DMS 273 (cell line): ENCODE data around the gene TMEM178A.
"Not testable (repeated sequence)": the region's sequence is repeated elsewhere in the genome, so short reads cannot be mapped to it uniquely, and the experiment has no call there.

Source experiments
- DNase-seq: peaks from one replicate; lab custom pipeline; 2025; ENCODE audit not compliant: unreplicated experiment; lab: John Stamatoyannopoulos, UW

TMEM178A gene

DNA sequence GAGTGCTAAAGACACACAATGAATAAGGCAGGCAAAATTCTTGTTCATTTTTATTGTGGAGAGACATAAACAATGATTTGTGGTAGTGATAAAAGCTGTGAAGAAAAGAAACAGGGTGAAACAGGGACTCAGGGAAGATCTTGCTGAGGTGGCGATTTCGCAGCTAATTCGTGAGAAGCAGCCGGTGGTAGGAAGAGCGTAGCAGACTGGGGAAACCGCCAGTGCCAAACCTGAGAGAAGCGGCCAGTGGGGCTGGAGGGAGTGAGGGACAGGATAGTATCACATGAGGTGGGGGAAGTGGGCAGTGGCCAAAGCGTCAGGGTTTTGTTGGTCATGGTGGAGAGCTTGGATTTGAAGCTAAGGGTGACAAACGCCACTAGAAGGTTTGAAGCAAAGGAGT, 42.3 kb downstream of the TMEM178A start:
- DNase-seq: no peak

DNA sequence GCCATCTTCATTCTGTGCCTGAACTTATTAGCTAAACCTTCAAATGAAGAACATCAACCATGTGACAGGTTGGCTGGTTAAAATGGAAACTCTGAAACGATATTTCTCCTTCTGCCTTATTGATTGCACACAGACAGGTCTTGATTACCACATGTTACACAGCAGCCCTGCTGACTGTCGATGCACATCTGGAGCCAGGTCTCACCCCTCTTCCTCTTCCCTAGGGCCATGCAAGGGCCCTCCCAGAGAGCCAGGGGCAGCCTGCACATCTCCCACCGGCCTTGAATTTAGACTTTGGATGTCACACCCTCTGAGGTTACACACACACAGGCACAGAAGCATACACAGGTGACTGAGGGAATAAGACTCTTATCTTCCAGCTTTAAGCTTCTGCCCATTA, 45.1 kb downstream of the TMEM178A start:
- DNase-seq: no peak

DNA sequence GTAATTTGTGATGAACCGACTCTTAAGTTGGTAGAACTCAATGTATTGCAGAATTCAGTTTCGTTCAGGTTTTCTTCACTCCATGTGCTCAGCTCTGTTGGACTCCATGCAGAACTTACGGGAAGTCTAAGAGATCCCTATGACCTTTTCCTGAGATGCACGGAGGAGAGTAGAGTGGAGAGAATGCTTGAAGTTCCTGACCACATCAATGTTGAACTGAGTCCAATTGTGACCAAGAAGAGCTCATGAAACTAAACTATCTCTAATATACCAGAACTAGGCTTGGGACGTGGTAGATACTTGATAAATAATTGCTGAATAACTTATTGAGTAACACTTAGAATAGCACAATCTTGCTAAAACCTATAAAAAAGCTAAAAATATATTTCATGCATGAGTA, 47.2 kb downstream of the TMEM178A start:
- DNase-seq: no peak

DNA sequence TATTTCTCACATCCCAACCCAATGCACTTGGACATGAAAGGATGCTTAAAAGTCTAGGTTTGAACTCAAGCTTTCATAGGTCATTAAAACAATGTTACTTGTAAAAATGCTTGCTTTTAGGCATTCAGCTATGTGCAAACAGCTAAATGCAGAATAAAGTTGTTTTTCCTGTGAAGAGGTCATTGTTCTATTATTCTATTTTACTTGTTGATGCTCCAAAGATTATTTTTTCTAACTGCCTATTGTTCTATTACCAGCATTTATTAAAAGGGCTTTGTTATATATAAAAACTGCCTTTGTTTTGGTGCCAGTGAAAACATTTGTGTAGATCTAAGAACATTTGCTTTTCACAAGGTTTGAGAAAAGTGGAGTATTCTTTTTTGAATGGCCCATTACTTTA, 49.4 kb downstream of the TMEM178A start:
- no peak for DNase-seq

DNA sequence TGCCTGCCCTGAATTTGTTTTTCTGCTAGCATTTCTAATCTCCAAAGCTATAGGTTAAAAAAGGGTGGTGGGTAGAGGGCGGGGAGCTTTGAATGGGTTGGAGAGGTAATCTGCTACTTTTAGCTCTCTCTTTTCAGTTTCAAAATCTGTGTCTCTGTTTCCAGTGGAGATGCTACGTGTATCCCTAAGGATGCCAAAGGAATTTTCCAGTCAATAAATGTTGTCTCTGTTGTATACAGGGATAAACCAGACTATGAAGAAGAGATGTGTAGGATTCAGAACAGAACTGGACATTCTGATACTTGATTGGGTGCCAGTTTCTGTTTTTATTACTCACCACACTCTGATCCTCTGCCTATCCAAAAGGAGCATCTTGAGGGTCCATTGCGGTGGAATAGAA, 50.1 kb downstream of the TMEM178A start:
- DNase-seq: no peak

DNA sequence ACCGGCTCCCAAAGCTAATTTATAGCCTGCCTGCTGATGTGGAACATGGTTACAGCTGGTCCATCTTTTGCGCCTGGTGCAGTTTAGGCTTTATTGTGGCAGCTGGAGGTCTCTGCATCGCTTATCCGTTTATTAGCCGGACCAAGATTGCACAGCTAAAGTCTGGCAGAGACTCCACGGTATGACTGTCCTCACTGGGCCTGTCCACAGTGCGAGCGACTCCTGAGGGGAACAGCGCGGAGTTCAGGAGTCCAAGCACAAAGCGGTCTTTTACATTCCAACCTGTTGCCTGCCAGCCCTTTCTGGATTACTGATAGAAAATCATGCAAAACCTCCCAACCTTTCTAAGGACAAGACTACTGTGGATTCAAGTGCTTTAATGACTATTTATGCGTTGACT, 51.4 kb downstream of the TMEM178A start:
- peak; percentile 44 for DNase-seq

DNA sequence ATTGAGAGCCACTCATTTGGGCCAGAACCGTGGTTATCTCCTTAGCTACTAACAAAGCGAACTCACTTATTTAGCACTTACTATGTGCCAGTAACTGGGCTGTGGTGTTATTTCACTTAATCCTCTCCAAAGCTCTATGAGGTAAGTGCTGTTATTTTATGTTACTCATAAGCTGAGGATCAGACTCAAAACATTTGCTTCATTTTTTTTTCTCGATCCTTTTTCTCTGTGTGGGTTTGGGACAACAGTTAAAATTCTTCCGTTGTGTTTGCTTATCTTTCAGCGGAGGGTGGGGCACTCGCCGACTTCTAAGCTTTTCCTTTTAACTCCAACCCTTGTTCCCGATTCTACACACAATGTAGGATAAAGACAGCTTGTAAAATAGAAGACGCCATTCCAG, 52.8 kb downstream of the TMEM178A start:
- DNase-seq: no peak

DNA sequence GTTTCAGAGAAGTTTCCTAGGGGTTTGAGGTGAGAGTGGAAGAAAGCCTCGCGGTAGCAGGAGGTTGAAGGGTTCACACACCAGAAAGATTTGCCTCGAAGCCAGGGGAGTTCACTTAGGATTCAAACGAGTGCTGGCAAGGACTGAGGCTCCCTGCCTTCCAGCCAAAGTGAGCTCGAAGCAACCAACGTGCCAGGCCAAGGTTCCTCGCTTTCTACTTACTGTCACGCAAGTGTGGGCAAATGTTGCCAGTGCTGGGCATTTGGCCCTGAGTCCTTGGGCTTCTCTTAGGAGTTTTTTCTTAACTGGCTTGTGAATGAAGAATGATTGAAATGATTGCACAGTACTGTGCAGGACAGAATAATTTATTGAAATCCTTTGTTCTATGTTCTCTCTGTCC, 53.6 kb downstream of the TMEM178A start:
- DNase-seq: no peak

DNA sequence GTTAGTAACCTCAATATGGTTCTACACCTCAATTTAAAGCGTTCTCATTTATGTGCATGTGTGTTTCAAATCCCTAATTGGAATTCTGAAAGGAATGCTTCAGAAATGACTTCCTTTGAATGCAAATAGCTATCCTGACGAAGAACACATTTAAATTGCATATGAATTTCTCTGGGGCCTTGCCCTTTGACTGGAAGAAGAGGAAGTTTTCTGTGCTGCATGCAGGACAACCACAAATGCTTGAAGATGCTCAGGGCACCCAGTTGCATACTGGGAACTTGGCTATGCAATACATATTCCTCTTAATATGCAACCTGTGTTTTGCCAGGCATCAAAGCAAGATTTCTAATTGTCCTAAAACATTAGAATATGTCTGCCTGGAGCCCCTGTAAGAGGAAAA, 55.3 kb downstream of the TMEM178A start:
- DNase-seq: no peak

DNA sequence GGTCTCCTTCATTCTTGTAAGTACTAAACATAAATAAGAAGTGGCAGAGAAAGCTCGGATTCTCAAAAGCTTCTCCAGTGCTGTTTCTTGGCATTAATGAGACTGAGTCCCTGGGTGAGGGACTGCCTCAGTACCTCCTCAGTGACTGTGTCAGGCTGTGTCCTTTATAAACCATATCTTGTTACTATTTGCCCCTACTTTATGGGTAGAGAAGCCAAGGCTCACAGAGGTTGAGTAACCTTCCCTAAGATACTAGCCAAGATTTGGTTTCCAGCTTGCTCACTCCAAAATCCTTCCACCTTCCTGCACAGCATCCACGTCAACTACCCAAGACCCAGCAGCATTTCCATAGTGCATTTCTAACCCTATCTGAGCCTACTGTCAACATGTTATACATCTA, 57.8 kb downstream of the TMEM178A start:
- no peak for DNase-seq

DNA sequence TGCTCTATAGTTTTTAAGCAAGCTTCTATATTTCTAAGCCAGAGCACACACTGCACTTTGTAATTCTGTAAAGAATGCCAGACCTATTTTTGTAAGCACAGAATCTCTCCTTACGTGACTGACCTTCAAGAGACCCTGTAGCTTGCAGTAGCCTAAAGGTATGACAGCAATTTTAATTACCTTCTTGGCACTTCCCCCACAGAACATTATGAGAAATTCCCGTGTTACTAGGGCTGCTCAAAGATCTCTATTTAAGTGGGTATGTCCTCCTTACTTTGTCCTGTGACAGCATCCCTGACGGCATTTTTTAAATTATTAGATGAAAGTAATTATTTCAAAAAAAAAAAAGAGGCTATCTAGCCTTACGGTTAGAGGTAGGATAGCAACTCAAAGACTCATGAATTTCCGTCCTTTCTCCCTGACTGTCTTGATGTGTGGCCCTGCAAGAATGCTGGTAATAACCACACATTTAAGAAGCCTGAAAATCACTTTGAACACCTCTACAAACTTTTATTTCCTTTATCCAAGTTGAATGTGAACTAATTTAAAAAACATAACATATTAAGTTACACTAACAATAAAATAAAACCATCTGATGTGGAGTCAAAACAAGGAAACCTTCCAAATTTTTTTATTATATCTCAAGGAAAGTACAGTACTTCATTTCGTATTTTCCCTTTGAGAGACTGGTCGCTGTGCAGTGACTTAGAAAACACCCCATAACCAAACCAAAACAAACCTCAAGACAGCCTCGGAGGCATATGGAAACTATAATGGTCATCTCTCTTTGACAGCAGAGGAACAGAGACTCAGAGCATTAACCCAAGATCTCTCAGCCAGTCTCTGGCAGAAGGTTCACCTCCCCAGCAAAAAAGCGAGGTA, 58.5 kb downstream of the TMEM178A start:
- no peak for DNase-seq

DNA sequence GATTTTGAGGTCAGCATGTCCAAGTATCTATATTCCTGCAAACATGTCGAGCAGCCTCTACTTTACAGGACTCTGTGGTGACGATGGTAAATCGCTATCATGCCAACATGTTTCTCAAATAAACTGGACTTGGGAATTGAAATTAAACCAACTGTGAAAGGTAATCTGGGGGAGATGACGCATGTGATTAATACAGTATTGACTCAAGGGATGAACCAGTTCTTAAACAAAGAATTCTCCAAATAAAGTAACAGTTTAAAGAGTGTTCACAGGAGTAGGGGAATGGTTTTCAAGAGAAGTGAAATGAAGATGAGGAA, 59.1 kb downstream of the TMEM178A start:
- DNase-seq: no peak

DNA sequence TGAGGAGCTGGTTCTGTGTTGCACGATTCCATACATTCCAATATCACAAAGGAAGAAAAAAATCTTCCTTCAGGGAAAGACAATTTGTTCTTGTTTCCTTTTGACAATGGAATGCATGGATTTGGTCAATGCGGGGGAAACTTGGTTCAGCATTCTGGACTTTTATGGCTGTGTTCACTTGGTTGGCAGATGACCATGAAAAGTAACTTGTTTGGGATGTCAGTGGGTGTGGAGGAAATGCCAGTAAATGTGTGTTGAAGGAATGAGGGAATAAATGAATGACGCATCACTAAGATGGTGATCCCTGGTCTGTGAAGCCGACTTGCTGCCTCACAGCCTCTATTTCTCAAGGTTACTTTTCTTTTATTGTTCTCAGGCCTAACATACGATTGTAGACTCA, 59.7 kb downstream of the TMEM178A start:
- no peak for DNase-seq

DNA sequence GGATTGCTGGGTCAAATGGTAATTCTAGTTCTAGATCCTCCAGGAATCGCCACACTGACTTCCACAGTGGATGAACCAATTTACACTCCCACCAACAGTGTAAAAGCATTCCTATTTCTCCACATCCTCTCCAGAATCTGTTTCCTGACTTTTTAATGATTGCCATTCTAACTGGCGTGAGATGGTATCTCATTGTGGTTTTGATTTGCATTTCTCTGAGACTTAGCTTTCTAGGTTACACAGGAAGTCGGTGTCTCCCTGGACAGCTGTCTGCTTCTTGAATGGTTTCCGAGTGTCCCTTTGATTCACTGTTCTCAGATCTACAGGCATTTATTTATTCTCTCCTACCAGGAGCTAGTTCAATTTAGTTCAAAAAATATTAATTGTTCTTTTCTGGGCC, 62.4 kb downstream of the TMEM178A start:
- DNase-seq: not testable (repeated sequence)

DNA sequence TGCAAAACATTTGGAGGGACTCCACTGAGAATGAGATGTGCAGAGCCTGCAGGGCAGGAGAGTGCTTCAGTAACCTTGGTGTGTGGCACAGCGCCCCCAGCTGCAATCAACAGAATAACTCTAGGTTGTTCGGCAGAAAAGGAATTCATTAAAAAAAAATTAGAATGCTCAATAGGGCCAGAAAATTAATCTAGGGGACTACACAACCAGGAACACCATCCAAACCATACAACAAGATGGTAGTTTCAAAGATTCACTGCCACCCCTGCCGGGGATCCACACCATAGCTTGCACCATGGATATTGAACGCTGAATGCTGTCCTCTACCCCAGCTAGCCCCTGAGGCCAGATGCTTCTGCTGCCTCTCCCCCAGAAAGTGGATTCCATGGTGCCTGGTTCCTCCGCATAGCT, 63.2 kb downstream of the TMEM178A start:
- DNase-seq: peak; percentile 64

DNA sequence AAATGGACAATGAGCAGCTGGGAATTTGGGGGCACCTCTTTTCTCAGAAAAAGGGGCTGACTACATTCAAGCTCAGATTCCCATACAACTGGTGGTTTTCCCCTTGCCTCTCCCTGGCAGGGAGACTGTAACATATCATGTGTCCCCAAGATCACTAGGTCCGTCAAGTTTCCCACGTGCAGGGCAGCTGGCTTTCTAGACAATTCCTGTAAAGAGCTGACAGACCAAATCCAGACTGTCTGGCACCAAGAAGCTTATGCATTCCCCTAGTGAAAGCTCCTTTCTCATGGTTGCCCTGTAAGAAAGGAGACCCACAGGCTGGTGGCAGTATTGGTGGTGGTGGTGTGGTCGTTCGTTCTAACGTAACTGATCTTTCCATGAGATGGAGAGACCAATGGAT, 64.6 kb downstream of the TMEM178A start:
- no peak for DNase-seq

DNA sequence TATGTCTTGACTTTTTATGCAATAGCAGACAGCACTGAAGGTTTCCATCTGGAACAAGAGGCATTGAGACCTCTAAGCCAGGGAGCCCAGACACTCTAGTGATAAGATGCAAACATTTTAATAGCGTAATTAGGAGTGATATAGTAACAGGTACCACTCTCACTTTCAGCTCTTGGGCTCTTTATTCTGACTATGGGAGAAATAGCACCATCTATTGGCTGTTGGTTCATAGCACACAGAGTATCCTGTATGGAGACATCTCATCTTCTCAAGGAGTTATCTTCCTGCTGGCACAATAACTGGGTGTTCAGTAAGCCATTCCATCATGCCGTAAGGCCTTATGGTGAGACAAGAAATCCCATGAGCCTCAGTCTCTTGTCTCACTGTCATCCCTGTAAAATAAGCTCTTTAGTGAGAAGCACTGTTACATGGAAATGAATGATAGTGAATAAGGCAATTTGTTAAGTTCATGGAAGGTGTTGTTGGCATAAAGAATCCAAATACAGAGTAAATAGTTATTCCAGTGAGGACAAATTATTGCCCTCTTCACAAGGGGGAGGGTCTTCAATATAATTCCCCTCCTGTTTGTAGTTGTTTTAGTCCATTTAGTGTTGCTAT, 65.1 kb downstream of the TMEM178A start:
- peak; percentile 68 for DNase-seq

DNA sequence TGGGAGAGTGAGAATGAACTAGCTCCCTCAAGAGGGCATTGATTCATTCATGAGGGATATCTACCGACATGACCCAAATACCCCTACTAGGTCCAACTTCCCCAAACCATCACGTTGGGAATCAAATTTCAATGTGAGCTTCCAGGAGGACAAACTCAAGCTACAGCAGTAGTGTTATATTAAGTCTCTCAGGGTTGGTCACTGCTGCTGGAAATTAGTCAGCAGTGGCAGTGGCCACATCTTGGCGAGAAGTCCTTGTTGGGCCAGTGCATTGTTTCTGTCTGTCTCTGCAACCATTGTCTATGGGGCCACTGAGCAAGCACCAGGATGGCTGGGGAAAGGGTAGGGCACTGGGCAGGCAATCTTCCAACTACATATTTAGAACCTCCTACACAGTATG, 65.8 kb downstream of the TMEM178A start:
- DNase-seq: no peak

DNA sequence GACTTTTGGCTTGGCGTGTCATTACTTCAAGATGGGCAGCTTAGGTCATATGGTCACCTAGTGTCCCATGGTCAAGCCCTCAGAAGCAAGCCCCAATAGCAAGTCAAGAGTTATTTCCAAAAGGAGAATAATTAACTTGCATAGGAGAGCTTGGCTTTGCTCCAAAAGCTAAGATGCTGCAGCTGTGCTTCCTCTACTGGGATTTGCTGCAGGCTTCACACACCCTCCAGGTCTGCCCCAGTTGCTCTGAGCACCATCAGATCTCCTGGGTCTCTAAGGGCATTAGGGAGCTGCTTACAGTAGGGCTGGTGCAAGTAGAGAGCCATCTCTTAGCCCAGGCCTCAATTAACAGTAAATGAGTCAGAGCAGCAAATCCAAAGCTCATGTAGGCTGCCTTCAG, 66.8 kb downstream of the TMEM178A start:
- peak; percentile 73 for DNase-seq

DNA sequence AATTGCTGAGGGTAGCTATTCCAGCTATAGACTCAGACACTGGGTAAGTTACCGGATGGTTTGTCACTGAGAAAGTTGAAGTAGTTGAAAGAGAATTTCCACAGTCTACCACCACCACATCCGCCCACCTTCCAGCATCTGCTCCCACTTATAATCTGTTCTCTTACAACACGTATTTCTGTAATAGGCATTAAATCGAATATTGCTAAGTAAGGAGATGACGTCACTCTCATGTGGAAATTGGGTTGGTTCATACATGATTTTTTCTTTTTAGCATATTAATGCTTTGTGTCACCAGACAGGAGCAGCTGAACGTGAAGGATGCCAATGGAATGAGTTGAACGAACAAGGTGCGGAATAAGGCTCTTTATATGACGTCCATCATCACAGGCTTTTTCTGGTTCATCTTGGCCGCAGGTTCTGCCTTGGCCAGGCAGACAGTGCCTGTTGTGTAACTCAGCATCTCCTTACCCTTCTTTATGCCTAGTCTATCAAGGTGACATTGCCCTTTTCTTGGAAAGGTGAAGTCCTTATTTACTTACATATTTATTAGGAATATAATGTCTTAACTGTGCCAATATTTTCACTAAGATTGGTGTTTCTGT, 67.5 kb downstream of the TMEM178A start:
- DNase-seq: peak; percentile 27

DNA sequence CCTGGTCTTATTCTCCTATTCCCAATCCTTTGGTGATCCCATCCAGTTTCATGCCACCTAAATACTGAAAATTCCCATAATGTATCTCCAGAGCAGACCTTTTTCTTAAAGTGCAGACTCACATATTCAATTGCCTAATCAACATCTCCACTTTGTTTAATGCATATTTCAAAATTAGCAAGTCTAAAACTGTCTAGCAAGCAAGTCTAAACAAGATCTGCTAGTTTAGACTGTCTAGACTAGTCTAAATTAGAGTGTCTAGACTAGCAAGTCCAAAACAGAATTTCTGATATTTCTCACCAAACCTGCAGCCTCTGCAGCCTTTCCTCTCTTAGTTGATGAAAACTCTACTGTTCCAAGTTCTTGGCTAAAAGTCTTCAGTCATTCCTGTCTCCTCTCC, 68.7 kb downstream of the TMEM178A start:
- DNase-seq: no peak

DNA sequence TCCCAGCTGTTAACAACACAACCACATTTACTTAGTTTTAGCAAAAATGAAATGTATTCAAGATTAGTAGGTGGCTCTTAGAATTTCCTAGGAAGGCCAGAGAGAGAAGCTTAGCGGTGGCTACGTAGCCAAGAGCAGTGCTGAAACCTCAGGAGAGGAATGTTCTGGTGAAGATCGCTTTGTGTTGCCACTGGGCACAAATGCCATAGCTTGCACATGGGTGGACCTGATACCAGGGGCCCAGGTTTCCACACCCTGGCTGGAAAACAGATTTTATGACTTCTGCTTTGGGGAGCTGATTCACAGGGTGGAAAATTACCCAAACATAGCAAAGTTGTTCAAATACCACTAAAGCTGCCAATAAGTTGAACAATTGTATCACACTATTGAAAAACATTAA, 69.9 kb downstream of the TMEM178A start:
- DNase-seq: no peak
